GM18870 (cell line): Measurements from ENCODE around the gene RTN4RL2.

Experiments used
- ATAC-seq: cut with Tn5 transposase; IDR thresholded peaks from one replicate; pipeline ENCODE4 v1.9.1; 2021; ENCODE audit warnings: moderate library complexity; ENCODE audit not compliant: unreplicated experiment

The RTN4RL2 gene

DNA sequence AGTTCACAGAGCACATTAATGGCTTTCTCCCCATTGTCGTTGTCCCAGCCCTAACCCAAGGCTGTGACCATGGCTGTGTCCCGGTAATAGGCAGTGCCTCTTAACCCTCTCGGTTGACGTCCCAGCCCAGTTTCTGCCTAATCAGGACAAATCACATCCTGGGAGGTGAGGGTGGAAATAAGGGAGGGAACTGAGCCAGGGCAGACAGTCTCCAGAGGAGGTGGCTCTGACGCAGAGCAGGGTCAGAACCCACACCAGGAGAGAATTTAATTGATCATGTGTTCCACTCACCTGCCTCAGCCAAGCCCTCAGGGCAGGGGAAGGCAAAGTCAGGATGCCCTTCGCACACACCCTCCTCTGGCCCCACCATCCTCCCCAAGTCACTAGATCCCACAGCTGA, 38.2 kb downstream of the RTN4RL2 start:
- no peak for ATAC-seq

- ATAC-seq: peak; percentile 96
Observed at GRCh38 chr11:57499413-57499982, 39.2 kb downstream of the RTN4RL2 start.

GRCh38 chr11:57499983-57500461, 39.7 kb downstream of the RTN4RL2 start:
- ATAC-seq: peak; percentile 26

- no peak for ATAC-seq
Observed at GRCh38 chr11:57500515-57500914, 40.2 kb downstream of the RTN4RL2 start.

GRCh38 chr11:57500926-57501325, 40.6 kb downstream of the RTN4RL2 start:
- ATAC-seq: no peak

DNA sequence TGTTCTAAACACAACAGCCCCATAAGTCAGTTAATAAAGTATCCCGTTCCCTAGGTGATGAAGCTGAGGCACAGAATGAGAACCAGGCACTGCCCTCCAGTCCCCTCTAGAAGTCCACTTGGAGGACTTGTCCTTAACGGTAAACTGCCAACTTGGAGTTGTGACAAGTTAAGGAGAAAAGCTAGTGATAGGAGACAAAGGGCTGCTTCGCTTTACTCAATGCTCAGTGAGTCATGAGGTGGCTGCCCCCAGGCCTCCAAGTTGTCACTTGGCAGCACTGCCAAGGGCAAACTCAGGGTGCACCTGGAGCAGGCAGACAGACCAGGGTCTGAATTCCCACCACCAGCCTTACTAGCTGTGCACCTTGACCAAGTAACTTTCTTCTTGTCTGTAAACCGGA, 41.6 kb downstream of the RTN4RL2 start:
- no peak for ATAC-seq

GRCh38 chr11:57502376-57502775, 42.0 kb downstream of the RTN4RL2 start:
- no peak for ATAC-seq

- no peak for ATAC-seq
Observed at GRCh38 chr11:57502870-57503269, 42.5 kb downstream of the RTN4RL2 start.

- no peak for ATAC-seq
Observed at GRCh38 chr11:57504511-57504910, 44.2 kb downstream of the RTN4RL2 start.

GRCh38 chr11:57506522-57506921, 46.2 kb downstream of the RTN4RL2 start:
- no peak for ATAC-seq

- no peak for ATAC-seq
Observed at GRCh38 chr11:57508341-57509170, 48.2 kb downstream of the RTN4RL2 start.

DNA sequence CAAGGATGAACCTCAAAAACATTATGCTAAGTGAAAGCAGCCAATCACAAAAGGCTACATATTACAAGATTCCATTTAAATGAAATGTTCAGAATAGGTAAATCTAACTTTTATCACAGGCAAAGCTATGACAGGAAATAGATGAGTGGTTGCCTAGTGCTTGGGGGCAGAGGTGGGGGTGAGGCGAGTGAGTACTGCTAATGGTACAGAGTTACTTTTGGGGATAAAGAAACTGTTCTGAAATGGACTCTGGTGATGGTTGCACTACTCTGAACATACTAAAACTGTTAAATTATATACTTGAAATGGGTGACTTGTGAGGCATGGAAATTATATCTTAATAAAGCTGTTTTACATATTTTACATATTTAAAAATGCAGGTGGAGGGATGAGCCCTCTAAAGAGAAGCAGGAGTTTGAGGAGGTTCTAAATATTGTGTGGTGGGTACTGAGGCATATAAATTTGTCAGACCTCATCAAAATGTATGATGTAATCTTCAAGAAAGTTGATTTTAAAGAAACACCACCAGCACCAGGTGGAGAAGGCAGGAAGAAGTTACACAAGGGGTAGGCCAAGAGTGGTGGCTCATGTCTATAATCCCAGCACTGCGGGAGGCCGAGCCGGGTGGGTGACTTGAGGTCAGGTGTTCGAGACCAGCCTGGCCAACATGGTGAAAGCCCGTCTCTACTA, 51.6 kb downstream of the RTN4RL2 start:
- no peak for ATAC-seq

GRCh38 chr11:57512646-57513451, 52.5 kb downstream of the RTN4RL2 start:
- ATAC-seq: no peak

GRCh38 chr11:57513452-57513795, 53.1 kb downstream of the RTN4RL2 start:
- ATAC-seq: no peak

- ATAC-seq: no peak
Observed at GRCh38 chr11:57513911-57514537, 53.7 kb downstream of the RTN4RL2 start.

GRCh38 chr11:57514538-57515331, 54.4 kb downstream of the RTN4RL2 start:
- ATAC-seq: no peak

DNA sequence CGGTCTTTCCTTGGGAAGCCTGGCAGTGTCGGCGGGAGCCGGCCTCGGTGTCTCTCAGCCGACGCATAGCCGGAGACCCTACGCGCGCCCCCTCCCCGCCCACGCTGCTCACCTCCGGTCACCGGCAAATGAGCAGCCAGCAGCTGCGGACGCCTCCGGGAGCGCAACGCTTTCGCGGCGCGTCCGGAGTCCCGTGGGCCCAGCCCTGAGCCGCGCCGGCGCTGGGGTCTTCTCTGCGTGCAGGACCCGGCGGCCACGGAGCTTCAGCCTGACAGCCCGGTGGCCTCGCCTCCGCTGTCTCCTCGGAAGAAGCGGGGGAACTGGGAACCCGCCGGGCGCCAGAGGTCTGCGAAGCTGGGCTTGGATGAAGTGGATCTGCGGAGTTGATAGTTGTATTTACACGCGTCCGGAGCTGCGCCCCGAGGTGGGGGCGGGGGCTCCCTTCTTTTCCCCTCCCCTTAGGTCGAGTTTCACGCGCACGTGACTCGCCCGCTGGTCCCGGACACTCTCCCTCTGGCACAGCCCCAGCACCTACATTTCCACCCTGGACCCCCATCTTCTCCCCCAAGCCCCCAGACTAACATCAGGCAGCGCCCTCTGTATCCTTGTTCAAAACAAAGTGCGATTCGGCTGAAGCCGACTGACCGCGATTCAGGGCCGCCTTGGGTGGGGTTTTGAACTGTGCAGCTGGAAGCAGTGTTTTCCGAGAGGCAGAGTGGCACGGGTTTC, 55.2 kb downstream of the RTN4RL2 start, which contains the start of gene SLC43A1:
TSS of gene SLC43A1 (minus strand) at position 371 of the 729 bp plus-strand sequence. CDS start 1,591 bp downstream, outside the sequence.
- ATAC-seq: no peak

GRCh38 chr11:57516061-57516443, 55.7 kb downstream of the RTN4RL2 start:
- ATAC-seq: no peak

GRCh38 chr11:57521116-57521515, 60.8 kb downstream of the RTN4RL2 start:
- ATAC-seq: no peak
